ENCODE data around the gene SMIM35.
"Not testable (repeated sequence)": the region's sequence is repeated elsewhere in the genome, so short reads cannot be mapped to it uniquely, and the experiment has no call there.

SMIM35 gene

DNA sequence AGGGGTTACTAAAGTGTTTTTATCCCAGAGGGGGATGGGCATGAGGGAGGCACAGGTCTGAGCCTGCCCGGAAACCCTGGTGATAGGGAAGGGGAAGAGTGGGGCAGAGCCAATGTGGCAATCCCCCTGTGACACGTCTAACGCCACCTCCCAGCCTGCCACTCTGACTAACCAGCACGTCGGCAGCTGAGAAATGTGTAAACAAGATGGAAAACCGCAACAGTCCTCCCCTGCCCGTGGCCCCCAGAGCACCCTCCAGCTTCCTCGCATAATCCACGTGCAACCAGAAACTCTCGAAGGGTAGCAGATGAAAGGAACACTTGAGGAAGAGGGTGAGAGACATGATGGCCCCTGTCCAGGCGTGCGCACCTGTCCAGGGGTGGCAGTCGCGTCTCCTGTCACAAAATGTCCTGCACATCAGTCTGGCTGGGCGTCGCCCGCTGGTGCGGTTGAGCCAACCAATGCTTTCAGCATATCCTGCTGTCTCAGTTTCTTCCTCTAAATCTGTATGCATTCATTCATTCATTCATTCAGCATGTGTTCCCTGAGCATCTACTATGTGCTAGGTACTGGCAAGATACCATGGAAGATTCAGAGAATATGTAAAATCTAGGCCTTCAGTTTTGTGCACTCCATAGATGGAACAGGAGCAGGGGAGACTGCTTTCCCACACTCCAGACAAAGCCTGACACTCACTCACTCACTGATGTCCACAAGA is 5.4 kb downstream of the SMIM35 start:
- no peak for DNase-seq (ENCODE audit: low read depth, low spot score)

DNA sequence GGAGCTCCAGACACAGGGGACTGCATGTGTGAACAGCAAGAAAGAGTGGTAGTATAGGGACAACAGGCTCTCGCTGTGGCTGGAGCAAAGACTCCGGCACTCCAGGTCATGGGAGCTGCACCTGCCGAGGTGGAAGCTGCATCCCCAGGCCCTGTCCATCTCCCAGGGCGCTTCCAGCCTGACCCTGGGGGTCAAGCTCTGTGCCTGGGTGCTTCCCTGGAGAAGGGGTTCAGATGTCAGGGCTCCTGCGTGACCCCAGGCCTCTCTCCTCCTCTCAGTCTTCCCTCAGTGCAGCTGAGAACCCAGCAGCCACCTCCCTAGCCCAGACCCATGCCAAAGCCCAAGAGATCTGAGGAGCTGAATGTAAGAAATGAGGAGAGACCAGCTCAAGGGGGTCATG is 6.5 kb downstream of the SMIM35 start:
- DNase-seq (ENCODE audit: low read depth, low spot score): no peak

DNA sequence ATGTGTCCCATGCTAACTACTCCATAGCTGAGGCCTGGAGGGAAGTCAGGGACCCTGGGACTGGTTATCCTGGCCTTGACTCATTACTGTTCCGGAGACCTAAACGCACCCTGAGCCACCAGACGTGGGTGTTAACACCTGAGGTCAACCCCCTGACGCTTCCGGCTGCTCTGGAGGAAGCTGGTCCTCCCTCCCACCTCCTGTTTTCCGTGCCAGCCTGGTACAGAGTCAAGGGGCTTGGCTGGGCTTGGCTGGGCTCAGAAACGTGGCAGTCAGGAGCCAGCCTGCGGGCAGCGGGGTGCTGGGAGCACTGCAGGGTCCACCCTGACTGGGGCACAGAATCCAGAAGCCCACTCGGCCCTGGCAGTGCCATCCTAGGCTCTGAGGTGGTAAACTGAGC is 7.3 kb downstream of the SMIM35 start:
- no peak for DNase-seq (ENCODE audit: low read depth, low spot score)

DNA sequence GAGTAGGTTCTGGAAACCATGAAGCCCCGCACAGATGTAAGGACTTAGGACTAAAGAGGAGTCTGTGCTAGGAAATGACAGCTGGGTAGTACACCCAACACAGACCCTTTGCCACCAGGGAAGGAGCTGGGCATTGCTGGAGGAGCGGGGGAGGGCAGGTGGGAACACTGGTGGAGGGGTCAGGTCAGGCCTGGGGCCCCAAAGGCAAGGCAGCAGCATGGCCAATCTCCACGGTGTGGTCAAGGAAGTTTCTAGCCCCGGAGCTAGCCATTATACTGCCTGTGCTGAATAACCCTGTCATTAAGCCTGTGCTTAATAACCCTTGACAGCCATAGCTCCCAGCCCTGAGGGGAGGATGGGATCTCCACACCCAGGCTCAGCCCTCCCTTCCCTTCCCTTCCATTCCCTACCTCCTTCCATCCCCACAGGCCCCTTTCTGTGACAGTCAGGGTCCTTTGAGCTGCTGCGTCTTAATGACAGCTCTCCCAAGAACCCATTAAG is 7.8 kb downstream of the SMIM35 start:
- DNase-seq (ENCODE audit: low read depth, low spot score): no peak

DNA sequence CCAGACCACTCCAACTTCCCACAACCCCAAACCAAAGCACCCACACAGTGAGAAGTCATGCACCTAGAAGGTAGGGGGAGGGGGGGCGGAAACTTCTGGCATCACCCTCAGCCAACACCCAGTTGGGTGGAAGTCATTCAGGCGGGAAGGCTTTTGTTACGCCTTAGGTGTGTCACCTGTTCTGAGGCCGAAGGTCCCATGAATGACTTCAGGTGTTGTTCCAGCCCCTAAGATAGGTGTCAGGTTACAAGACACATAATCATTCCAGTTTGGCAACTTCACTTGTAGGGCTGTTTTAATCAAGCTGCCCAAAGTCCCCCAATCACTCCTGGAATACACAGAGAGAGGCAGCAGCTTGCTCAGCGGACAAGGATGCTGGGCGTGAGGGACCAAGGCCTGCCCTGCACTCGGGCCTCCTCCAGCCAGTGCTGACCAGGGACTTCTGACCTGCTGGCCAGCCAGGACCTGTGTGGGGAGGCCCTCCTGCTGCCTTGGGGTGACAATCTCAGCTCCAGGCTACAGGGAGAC is 9.9 kb downstream of the SMIM35 start, which contains the start of gene TMPRSS4:
Gene TMPRSS4, plus strand, starts transcription at position 325 of the 528 bp plus-strand sequence. CDS start 225 bp downstream, outside the sequence.
- no peak for DNase-seq (ENCODE audit: low read depth, low spot score)

DNA sequence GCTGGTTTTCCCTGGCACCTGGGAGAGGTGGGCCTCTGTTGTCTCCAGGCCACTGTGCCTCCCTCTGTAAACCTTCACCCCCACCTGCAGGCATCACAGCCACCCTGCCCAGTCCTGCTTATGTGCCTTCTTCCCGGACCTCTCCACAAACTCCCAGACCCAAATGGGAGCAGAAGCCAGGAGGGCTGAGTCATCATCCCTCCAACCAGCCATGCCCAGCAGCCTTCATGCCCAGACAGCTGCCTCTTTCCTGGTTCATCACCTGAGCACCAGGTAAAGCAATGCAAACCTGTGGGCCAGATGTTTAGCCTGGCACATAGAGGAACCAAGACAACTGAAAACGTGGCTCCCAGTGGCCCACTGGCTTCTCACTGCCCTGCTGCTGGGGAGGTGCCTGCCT is 12.0 kb downstream of the SMIM35 start:
- DNase-seq (ENCODE audit: low read depth, low spot score): no peak

DNA sequence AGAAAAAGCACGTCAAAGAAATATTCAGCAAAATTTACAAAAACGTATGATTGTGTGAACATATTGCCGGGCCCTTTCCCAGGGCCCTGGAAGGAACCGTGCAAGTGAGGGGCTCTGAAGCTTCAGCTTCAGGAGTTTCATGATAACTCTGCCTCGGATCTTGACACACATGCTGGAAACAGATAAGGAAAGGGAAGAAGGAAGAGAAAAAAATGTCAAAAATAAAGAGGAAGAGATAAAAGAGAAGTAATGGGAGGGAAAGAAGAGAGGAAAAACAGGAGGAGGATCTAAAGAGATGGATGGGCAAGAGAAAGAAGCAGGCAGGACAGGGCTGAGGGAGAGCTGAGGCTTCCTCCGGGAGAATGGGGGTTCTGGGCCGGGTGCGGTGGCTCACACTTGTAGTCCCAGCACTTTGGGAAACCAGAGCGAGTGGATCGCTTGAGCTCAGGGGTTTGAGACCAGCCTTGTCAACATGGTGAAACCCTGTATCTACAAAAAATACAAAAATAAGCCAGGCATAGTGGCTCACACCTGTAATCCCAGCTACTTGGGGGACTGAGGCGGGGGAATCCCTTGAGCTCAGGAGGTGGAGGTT is 12.6 kb downstream of the SMIM35 start:
- DNase-seq (ENCODE audit: low read depth, low spot score): no peak

DNA sequence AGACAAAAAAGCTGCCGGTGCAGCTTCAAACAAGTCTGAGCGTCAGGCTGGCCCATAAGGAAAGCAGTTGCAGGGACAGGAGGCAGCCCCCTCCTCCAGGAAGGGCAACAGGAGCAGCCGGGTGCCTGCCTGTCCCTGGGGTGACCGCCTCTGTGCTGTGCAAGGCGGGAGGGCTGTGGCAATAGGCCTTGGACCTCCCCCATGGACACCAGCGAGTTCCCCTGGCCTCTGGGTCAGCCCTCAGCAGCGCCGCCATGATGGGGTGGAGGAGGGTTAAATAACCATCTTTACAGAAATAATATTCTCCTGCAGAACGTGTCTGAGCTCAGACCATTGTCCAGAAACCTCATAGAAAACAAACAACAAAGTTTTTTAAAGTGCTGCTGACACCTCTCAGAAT is 13.2 kb downstream of the SMIM35 start:
- DNase-seq (ENCODE audit: low read depth, low spot score): no peak

DNA sequence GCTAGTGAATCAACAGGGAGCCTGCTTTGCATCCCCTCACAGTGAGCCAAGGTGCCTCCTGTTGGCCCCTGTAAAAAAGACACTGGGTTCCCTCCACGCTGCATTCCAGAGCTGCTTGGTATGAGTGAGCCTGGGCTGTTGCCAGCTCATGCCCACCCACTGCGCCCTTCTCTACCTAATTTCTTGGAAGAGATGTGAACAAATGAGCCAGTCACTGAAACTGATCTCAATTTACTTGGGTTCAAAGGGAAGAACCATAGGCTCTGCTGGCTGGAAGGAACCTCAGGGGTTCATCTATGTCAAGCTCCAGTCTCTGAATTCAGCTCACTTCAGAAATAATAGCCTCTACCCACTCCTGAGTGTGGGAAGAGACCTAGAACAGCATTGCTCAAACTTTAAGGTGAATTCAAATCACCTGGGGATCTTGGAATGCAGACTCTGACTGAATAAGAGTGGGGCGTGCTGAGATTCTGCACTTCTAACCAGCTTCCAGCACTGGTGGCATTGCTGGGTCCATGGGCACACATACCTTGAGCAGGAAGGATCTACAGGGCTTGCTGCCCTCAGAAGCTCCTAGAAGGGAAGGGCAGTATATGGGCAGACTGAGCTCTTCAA is 15.2 kb downstream of the SMIM35 start:
- DNase-seq (ENCODE audit: low read depth, low spot score): no peak

DNA sequence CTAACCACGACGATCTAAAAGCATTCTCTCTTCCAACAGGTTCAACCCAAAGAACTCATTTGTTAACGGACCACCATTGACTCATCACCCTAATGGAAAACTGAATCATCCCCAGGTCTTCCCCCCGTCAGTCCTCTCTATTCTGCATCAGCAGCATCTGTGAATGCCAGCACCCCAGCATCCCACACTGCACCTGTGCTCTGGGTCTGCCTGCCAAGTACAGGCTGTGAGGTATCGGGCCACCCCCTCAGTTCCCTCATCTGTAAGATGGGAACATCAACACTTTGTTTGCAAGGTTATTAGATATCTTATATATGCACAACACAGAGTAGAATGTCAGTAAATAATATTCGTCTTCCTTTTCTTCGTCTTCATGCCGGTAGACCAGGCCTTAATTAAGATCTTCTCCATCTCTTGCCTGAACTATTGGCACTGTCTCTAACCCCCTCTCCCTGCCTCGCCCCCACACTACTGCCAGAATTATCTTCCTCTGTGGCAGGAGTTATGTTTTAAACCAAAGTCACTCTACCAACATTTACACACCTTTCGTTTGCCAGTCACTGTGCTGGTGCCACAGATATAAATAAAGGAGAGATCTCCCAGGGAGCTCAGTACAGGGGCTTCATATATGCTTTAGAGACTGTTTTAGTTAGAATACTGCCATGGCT is 17.7 kb downstream of the SMIM35 start:
- DNase-seq (ENCODE audit: low read depth, low spot score): no peak

DNA sequence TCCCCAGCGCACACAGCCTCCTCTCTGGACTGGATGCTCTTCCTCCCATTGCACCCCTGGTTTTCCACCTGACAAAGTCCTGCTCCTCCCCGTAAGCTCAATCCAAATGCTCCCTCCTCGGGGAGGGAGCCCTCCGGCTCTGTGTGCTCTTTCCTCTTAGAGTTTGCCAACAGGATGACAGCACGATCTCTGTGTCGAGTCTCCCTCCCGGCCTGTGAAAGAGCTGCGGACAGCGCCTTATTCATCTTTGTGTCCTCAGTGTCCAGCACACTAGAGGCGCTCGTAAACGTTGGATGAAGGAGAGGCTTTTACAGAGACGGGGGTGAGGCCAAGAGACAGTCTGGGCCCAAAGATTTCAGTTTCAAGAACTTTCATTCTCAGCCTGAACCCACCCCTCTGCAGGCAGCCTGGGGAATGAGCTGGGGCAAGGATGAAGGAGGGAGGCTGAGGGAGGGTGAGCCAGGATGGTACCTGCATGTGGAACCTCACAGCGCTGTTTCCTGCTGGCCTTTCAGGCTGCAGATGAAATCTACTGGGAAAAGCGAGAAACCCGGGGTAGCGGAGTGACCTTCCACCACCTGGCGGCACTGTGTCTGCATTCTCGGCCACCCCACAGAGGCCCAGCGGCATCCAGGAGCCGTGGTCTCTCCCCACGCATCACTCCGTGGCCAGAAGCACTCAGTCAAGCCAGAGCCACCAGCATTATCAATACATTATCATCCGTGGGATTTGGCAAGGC is 18.4 kb downstream of the SMIM35 start:
- DNase-seq (ENCODE audit: low read depth, low spot score): no peak

DNA sequence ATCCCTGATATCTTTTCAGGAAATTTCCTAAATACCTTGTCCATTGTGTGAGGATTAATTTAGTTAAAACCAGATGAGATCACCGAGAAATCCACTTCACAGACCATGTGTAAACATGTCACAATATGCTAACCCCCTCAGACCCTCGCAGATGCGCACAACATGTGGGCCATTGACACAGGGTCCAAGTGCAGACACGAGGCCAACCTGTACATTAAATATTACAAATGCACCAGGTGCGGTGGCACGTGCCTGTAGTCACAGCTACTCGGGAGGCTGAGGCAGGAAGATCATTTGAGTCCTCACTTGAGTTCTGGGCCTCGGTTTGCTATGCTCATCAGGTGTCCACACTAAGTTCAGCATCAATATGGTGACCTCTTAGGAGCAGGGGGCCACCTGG is 19.8 kb downstream of the SMIM35 start:
- DNase-seq (ENCODE audit: low read depth, low spot score): no peak

DNA sequence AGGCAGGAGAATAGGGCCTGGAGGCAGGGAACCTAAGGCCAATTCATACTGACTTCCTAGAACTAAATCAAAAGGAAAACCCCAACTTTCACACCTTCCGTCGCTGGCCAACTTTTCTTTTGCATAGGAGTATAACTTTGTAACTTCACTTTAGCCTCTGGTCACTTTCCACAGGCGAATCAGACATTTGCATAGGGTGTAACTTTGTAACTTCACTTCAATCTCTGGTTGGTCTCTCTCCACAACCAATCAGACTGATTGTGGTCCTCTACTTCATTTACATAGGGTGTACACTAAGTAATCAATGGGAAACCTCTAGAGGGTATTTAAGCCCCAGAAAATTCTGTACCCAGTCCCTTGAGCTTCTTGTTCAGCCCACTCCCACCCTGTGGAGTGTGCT is 21.4 kb downstream of the SMIM35 start:
- no peak for DNase-seq (ENCODE audit: low read depth, low spot score)

DNA sequence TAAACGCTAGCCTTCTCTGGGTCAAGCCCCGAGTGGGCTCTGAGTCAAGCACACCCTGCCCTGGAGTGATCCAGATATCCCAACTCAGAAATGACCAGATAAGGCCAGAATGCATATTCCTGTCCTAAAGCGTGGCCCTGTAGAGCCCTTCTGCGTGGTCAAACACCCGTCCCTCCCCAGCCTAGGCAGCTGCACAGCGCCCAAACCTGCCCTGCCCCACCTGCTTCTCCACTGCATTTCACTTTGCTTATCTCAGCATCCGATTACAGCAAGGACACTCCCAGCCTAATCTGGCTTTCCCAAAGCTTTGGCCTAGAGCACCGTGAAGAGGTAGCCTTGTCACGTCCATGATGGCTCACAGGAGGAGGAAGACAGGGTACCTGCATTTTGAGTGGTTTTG is 21.8 kb downstream of the SMIM35 start:
- no peak for DNase-seq (ENCODE audit: low read depth, low spot score)

DNA sequence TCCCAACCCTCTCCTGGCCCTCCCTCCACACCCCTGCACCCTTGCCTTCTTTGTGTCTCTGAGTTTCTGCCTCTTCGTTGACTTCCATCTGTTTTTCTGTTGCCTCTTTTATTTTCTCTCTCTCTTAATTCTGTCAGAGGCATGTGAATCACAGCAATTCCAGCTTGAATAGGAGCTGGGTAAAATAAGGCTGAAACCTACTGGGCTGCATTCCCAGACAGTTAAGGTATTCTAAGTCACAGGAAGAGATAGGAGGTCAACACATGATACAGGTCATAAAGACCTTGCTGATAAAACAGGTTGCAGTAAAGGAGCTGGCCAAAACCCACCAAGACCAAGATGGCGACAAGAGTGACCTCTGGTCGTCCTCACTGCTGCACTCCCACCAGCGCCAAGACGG is 24.1 kb downstream of the SMIM35 start:
- DNase-seq (ENCODE audit: low read depth, low spot score): not testable (repeated sequence)

DNA sequence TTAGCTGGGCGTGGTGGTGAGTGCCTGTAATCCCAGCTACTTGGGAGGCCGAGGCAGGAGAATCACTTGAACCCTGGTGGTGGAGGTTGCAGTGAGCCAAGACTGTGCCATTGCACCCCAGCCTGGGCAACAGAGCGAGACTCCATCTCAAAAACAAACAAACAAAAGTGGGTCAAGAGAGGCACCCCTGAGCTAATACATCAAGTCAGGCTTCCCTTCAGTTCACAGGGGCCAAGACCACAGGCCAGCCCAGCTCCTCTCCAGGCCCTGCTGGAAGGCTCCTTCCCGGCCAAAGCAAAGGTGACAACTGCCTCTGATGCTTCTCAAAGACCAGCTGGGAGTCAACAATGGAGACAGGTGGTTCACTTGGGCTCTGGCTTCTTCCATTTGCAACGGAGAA is 24.6 kb downstream of the SMIM35 start:
- DNase-seq (ENCODE audit: low read depth, low spot score): not testable (repeated sequence)

DNA sequence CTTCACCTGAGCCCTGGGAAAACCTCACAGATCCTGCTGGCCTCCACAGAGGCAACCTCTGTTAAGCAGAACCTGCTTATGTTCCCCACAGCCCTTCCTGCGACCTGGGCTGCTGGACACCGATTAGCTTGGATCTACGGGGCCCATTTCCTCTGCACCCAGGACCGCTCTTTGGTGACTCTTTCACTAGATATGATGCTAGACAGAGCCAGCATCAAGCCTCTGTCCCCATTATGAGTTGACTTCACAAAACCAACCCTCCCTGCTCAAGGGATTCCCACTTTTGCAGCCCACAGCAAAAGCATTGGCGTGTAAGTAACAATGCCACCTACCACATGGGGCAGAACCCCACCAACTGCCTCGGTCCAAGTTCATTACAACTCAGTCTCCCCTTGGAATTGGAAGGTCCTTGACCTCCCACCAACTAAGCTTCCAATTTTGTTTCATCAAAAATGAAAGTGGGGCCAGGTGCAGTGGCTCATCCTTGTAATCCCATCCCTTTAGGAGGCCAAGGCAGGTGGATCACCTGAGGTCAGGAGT is 25.1 kb downstream of the SMIM35 start:
- no peak for DNase-seq (ENCODE audit: low read depth, low spot score)

DNA sequence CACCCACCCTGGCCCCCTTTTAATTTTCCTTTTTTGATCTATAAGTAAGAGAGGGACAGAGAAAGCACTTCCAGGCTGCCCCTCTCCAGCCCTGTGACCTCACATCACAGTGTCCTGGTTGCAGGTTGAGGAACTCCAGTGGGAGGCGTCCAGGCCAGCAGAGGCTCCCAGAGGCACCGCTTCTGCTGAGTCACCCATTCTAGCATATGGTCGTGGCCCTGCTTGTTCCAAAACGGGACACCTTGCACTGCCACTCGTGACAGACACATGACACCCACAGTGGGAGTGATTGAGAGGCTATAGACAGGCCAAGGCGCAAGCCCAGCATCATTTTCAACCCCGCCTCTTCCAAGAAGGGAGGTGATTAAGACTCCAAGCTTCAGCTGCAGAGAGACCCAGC is 25.9 kb downstream of the SMIM35 start:
- no peak for DNase-seq (ENCODE audit: low read depth, low spot score)

DNA sequence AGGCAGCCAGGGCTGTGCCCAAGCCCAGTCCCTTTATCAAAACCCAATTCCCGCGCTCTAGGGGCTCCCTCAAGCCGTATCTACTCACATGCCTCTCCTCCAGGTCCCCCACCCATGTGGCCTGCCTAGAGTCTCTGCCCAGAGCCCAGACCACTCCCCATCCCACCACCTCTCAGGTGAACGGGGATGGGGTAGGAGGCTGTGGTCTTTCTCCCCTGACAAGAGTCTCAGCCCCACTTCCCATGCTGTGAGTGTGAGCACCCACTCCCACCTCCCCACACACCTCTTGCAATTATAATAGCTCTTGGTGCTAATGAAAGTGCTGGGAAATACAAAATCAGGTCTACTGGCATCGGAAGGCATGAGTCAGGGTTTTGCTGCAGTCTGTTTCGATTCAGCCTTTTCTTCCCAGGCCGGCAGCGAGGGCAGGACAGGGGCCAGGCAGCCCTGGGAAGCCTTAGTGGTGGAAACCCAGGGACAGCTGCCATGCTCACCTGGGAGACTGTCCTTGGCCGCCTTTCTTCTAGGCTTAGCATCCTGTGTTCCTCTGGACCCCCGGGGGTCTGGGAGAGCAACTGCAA is 26.6 kb downstream of the SMIM35 start:
- DNase-seq (ENCODE audit: low read depth, low spot score): no peak

DNA sequence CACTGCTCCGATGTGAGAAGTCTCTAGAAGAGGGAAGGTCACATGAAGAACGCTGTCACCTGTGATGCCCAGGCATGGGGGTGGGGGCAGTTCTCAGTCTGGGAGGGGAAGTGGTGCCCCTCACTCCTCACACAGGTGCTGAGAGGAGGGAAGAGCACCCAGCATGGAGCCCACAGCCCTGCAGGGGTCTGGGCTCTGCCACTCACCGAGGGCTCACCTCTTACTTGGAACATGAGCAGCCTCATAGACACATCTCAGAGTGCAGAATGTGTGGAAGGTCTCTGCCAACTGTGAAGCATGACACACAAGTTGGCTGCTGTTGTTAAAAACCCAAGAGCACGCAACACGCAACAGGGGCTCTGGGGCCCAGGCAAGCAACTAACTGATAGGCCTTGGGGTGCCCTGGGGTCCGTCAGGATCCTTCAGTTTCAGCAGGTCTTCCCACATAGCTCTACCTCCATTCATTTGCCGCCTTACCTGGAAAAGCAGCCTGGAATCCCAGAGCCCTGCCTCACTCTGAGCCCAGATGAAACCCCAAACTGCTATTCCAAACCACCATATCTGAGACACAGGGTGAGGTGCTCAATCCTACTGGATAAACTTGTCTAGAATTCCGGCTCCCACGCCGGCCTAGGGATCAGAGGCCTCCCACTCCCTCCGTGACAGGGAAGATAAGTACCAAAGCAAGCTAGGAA is 27.4 kb downstream of the SMIM35 start:
- DNase-seq (ENCODE audit: low read depth, low spot score): no peak

All from activated naive CD8-positive, alpha-beta T cell treated with anti-CD3 and anti-CD28 coated beads, Interleukin-2, amount 50 U/mL, for 16 hours (primary cell).